IPS DF 19.7 (cell line): Measurements from ENCODE around the gene PI4KA.
"Not testable (repeated sequence)": the region's sequence is repeated elsewhere in the genome, so short reads cannot be mapped to it uniquely, and the experiment has no call there.

ENCODE experiments used
- DNase-seq: peaks from one replicate; pipeline ENCODE4 v3.0.0-alpha.2; 2013; ENCODE audit warnings: low read depth, low spot score

The PI4KA gene

GRCh38 chr22:20668226-20668625 lies 190.4 kb downstream of the PI4KA start:
- not testable (repeated sequence) for DNase-seq

GRCh38 chr22:20667548-20667947 lies 191.1 kb downstream of the PI4KA start:
- not testable (repeated sequence) for DNase-seq

DNA sequence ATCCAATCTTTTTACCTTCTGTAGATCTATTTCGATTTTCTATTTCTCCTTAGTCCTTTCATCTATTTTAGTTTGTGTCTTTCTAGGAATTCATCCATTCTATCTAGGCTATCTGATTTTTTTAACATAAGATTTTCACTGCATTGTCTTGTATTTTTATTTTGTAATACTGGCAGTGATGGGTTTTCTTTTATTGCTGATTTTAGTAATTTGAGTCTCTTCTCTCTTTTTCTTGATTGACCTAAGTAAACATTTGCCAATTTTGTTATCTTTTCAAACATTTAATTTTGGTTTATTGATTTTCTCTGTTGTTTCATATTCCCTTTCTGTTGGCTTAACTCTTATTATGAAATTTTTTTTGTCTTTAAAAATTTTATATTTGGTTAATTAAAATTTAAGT lies 192.1 kb downstream of the PI4KA start:
- DNase-seq = no peak

DNA sequence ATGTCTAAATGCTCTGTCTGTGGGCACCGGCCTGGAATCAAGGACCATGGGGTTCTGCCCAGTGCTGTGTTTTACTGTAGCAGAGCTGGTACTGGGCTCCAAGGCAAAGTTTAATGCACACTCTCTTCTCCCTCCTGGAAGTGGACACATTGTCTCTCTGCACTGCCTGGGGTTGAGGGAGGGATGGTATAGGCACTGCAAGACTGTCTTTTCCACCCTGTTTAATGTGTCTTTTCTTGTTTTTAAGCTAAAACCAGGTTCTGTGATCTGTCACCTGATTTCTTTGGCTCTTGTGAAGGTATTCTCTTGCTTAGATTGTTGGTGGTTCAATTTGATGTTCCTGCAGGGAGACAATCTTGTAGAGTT lies 194.0 kb downstream of the PI4KA start:
- DNase-seq = no peak

GRCh38 chr22:20663941-20664593 lies 194.5 kb downstream of the PI4KA start:
- no peak for DNase-seq

- no peak for DNase-seq
These were observed 195.3 kb downstream of the PI4KA start for GRCh38 chr22:20663137-20663828.

- not testable (repeated sequence) for DNase-seq
These were observed 196.0 kb downstream of the PI4KA start for GRCh38 chr22:20662524-20663036.

GRCh38 chr22:20661473-20661872 lies 197.1 kb downstream of the PI4KA start:
- no peak for DNase-seq

GRCh38 chr22:20660441-20661054 lies 198.1 kb downstream of the PI4KA start:
- no peak for DNase-seq

DNA sequence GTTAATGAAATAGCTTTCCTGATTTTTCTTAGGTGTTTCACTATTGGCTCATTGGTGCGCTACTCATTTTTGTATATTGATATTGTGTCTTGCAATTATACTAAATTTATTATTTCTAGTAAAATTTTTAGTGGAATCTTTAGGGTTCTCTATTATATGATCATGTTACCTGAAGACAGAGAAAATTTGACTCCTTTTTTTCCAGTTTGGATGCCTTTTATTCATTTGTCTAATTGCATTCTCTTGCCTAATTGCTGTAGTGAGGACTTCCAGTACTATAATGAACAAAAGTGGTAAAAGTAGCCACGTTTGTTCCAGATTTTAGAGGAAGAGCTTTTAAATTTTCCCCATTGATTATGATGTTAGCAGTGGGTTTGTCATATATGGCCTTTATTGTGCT lies 198.7 kb downstream of the PI4KA start:
- DNase-seq = no peak

- no peak for DNase-seq
These were observed 199.4 kb downstream of the PI4KA start for GRCh38 chr22:20659258-20659657.

DNA sequence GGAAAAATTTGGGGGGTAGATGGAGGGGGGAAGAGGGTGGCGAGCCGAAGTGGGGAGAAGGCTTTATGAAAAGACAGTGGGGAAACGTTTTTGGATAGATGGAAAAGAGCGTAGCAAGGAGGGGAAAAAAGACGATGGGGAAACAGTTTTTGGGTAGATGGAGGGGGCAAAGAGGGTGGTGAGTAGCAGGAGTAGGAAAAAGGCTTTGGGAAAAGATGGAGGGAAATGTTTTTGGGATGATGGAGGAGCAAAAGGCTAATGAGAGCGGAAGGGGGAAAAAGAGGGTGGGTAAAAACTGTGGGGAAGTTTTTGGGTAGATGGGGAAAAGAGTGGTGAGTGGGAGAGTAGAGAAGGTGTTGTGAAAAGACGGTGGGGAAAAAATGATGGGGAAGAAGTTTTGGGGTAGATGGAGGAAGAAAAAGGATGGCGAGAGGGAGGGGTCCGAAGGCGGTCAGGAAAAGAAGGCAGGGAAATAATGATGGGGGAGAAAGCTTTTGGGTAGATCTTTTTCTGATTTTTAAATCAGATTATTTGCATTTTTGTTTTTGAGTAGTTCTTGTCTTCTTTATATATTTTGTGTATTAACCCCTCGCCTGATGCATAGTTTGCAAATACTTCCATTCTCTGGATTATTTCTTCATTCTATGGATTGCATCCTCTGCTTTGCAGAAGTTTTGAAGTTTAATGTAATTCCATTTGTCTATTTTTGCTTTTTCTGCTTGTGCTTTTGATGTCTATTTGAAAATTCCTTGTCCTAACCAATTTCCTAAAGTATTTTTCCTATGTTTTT lies 200.0 kb downstream of the PI4KA start:
- no peak for DNase-seq

- DNase-seq = no peak
These were observed 200.6 kb downstream of the PI4KA start for GRCh38 chr22:20657963-20658362.
